ENCODE data around the gene PRSS3.
"Not testable (repeated sequence)": the region's sequence is repeated elsewhere in the genome, so short reads cannot be mapped to it uniquely, and the experiment has no call there.

- TF ChIP-seq CTCF, POLR2AphosphoS5, POLR2A (IDR thresholded peaks at IDR 0.05): not testable (repeated sequence)
Observed at GRCh38 chr9:33763709-33764108, 31.7 kb upstream of the PRSS3 start.
